Measurements from ENCODE around the gene TMEM63C.

TMEM63C gene

DNA sequence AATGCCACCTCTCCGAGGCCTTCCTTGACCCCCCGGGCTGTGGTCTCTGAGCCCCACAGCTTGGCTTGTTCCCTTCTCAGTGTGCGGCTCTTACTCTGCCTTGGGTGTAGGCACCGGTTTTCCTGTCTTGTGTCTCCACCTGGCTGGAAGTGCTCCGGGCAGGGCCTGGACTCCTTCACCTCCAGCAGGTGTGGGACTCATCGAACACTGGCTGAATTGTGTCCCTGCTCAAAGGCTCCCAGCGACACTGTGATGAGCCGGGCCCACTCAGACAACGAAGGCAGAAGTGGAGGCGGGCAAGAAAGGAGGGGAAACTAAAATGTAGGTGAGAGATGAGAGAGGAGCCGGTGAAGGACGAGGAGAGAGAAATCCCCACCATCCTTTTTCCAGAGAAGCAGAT is 18.0 kb downstream of the TMEM63C start:
- DNase-seq, result no peak

DNA sequence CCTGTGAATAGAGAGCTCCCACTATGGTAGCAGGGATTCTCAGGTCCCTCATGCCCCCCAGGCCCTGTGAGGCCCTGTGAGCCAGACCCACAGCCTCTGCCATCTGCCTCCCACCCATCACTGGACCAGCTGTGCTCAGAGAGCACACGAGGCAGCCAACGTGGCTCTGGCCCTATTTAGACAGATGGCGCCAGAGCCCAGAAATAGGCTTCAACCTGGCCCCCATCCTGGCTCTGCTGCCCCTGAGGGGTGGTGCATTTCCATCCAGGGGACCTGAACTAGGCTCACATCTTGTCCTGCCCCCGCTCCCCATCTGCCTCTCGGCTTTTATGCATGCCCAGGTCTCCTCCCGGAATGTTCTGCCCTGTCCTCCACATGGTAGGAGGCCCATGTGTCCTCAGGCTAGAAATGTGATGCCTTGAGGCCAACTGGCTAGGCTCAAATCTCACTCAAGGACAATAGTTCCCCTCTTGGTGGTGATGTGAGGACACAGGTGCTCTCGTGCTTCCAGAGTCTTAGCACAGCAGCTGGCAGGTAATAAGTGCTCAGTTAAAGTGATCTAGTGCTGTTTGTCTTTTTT is 18.9 kb downstream of the TMEM63C start:
- no peak for DNase-seq

DNA sequence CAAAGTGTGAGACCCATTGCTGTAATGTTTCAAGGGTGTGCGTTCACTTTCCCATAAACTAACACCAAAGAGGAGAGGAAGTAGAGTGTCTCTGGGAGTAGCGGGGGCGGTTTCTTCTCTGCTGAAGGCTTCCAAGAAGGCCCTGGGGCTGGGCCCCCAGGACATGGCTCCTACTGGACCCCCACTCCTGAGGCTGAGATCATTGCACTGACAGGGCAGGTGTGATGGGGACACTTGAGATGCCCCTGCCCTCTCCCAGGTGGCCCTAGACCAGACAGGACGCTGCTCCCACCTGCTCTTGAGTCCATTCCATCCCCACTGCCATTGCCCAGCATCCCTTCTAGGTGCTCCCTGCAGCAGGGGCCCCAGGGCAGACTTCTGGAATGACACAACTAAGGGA is 20.1 kb downstream of the TMEM63C start:
- no peak for DNase-seq

DNA sequence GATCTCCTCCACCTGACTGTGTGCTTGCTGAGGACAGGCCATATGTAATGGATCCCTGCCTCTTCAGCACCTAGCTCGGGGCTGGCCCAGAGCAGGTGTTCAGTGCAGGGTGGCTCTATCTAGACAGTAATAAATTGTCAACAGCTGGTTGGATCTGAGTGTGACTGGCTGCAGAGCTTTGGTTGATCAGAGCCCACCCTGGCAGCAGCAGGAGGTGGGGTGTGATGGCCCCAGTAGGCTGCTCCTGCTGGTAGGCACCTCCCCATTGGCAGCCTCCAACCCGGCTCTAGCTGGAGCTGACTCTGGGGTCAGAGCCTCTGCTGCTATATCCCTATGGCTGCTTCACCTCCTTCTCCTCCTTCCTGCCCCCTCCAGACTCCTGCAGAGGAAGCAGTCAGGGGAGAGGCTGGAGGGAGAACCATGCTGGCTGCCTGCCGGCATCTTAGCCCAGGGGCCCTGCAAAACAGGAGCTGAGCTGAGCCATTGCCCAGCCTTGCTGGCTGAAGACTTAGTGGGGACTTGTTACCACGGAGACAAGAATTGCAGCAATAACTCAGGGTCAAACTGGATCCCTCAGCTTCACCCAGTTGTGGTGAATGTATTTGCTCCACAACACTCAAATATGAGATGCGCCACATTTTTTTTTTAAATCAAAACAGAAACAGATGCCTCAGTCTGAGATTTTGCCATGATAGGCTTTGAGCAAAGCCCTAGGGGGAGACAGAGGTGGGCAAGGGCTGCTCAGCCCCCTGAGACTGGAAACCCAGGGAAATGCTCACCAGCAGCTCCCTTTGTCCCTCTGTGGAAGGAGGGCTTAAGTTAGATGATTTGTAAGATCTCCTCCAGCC is 22.2 kb downstream of the TMEM63C start:
- no peak for DNase-seq

DNA sequence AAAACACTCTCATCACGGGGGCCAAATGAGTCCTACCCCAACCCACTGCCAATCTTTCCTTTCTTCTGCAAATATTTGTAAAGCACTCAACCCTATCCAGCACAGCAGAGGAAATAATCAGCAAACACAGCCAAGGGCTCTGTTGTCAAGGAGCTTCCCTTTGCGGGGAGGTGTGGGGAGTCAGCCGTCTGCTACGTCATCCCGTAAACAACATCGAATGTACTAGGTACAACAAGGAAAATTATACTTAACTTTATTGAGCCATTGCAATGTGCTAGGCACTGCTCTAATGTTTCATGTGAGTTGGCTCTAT is 22.8 kb downstream of the TMEM63C start:
- DNase-seq, result no peak

DNA sequence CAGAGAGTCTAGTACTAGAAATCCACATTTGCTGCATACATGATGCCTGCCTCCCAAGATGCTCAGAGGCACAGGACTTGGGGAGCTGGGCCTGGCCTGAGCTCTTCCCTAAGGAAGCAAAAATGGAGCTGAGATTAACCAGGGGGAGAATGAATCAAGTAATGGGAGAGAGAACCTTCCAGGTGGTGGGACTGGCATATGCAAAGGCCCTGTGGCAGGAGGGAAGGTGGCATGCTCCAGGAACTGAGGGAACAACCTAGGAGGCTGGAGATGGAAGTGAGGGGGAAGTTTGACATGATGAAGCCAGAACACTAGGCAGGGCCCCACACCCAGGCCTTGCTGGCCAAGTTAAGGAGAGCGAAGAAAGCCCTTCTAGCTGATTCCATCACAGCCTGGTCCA is 23.3 kb downstream of the TMEM63C start:
- DNase-seq, result no peak

DNA sequence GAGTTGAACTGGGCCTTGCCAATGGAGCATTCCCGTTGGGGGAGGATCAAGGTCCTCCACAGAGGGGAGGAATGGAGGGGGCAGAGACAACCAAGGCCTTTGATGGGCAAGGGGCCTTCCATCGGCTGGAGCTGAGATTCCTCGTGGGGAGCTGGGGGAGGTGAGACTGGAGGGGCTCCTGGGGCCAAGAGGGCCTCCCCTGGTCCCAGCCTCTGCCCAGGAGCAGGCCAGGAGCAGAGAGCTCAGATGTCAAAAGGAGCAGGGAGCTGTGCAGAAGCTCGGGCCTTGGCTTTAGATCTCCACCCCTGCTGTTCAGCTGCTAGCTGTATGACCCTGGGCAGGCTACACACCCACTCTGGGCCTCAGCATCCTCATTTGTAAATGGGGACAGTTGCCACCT is 24.0 kb downstream of the TMEM63C start:
- no peak for DNase-seq

DNA sequence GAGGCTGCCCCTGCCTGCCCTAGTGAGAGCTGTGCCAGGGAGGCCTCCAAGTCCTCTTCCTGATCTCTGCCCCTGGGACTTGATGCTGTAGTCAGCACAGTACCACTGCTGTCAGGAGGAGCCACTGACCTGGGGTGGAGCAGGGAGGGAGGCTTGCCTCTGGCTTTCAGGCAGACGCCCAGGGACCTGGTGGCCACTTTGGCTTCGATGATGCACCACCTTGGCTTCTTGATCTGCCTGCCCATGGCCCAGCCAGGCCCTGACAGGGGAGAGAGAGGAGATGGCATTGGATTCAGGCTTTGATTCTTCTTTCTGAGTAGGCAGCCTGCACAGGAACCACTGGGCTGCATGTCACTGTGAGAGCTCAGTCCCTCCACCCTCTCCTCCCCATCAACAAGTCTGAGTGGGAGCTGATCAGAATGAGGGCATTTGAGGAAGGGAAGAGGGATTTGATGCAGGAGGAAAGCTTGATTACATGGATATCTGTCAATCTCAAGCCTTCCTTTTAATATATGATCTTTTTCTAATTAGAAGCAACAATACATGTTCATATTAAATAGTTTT is 24.7 kb downstream of the TMEM63C start:
- DNase-seq, result no peak

DNA sequence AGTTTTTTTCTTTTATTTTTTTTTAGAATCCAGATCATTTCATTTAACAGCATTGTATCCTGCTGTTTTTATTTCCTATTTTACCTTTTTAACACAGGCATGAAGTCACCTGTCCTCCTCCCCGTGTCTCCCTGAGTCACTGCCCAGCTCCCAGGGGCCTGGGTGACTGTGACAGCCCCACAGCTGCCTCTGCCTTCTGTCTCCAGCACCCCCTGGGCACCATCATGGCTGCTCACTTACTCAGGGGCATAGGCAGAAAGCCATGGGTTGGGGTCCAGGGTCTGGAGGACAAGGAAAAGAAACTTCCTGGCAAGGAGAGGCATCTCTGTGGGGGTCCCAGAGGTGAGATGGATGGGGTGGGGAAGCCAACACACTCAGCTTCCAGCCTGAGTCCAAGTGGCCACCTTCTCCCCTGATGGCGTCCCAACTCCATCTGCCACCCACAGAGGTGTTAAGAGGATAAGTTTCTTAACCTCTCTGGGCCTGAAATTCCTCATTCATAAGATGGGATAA is 25.3 kb downstream of the TMEM63C start:
- no peak for DNase-seq

DNA sequence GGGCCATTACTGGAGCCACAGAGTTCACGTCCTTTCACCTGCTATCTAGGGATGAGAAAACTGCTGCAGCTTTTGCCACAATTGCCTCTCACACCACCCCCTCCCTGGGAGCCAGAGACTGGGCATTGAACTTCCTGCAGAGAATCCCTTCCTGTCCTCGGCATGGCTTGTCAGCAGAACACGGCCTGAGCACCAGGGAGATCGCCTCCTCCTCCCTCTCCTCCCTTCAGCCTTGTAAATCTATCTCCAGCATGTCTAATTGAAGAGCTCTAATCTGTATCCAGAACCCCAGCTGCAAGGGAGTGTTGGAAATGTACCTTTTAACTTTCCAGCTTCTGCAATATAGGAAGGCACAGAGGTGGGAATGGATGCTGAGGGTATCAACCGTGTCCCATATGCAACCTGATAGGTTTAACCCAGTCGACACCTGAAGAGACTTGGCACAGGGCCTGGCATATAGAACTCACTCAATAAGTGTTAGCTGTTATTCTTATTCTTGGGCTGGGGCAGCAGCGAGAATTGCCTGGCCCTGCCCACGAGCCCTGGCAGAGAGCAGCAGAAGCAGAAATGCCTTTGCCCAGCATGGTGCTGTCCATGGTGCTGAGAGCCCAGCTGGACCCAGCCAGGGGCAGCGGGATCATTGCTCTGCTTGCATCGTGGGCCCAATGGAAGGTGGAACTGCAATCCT is 26.8 kb downstream of the TMEM63C start:
- DNase-seq, result no peak

DNA sequence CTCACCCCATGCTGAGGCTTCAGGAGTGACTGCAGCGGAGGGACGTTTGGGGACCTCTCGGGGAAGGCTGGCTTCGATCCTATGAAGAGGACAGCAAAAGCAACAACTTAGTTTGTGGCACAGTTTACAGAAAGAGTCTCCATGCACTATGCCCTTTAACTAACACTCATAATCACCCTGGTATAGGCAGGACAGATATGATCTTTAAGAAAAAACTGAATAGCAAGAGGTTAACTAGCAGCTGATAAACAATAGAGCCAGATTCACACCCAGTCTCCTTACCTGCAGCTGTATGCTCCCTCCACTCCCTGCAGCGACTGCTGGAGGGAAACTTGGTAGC is 27.4 kb downstream of the TMEM63C start:
- no peak for DNase-seq

DNA sequence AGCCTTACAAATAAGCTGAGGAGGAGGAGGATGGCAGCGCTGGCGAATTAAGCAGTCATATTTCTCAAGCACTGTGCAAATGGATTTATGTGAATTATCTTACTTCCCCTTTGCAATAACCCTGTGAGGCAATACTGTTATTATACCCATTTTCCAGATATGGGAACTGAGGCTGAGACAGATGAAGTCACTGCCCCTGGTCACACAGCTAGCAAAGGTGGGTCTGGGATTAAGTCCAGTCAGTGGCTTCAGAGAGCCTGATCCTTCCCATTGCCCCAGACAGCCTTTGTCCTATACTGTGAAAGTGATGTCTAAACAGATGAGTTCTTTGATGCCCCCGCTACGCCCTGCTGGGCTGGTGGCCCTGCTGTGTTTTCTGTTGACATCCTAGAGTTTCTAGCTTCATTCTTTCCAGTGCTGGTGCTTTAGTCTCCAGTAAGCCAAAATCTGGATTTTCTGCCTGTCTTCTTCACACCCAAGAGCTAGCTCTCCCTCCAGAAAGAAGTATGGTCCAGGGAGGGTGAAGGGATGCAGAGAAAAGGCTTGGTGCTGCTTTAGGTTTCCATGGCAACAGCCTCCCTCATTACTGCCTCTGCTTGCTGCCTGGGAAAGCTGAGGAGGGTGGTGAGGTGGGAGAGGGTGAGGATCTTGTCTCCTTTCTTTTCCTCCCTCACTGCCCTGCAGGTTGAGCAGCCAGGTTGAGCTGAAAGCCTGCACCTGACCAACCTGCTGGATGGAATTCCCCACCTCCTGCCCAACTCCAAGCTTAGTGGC is 30.7 kb downstream of the TMEM63C start:
- DNase-seq, result no peak

DNA sequence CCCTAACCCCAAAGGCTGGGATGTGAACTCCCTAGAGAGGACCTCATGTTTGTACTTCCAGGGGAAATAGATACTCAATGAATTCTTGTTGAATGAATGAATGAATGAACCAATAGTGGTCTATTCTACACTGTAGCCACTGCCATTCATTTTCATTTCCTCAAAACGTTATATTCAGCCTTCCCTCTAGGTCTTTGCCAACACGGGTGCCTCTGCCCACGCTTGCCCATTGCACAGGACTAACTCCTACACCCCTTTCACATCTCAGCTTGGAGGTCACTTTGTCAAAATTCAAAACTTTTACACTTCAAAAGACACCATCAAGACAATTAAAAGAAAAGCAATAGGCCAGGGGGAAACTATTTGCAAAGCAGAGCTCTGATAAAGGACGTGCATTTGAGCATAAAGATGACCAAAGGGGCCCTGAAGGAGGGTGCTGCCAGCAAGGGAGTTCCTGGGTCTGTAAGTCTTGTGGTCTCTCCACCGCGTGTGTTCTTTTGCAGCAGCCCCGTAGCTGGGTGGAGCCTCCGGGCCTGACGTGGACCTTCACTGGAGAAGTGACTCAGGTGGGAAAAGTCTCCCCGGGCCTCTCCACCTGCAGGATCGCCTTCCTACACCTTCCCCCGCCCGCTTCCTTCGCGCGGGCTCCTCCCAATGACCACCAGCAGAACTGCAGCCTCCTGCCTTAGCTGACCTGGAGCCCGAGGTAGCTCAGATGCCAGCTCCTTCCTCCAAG is 31.5 kb downstream of the TMEM63C start:
- peak; percentile 29 to 76 for DNase-seq

DNA sequence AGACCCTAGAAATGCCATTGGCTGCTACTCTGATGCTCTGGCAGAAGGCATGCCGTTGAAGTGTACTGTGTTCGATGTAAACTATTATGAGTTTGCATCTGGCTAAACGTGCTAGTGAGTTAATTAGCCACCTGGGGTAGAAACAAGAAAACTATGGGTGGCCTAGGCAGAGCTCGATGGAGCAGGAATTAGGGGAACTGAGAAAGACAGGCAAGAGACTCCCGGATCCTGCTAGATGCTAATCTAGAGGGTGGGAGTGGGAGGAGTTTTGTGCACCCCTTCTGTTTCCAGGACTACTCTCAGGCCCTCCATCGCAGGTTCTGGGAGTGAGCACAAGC is 32.0 kb downstream of the TMEM63C start:
- no peak for DNase-seq

DNA sequence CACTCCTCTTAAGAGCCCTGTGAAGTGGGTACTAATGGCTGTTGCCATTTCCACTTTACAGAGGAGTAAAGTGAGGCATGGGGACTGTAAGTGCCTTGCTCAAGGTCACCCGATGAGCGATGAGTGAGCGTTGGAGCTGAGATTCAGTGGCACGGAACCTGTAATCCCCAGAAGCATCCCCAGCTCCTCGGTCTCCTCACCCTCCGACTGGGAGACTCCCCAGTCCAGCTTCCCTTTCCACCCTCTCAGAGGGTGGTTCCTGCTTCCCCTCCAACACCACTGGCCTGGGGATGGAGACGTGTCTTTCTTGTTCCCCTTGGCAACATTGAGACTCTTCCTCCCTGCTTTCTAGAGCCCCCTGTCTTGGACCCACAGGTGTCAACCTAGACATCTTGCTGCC is 32.6 kb downstream of the TMEM63C start:
- DNase-seq, result no peak

DNA sequence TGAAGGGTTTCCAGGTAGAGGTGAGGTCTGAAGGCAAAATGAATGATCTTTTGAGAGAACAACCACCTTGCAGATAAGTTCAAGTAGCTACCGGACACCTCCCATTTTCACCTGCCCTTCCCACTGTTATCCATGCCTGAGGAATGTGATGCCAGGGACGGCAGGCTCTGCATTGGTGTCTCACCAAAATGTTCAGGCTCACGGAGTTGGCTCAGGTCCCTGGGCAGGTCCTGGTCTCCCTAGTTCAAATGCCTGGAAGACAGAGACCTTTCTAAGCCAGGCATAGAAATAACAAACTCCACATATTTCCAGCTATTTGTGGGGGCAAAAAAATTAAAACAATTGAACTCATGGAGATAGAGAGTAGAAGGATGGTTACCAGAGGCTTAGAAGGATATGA is 36.0 kb downstream of the TMEM63C start:
- peak; percentile 14 to 68 for DNase-seq

DNA sequence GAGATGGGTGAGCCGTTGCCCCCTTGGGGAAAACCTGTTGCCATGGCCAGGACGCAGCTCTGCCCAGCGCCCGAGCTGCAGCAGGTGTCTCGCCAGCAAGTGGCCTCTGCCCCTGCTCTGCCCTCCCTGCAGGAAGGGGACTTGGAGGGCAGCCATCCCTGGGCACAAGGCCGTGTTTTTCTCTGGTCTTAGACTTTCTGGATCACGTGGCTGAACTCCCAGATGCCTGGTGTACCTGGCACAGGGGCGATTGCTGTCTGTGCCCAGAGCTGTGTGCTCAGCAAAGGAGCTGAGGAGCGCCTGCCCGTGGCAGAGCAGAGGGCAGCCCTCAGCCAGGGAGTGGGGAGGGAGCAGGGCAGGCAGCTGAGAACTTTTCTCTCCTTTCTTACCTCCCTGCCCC is 38.0 kb downstream of the TMEM63C start:
- peak; percentile 72 to 81 for DNase-seq

DNA sequence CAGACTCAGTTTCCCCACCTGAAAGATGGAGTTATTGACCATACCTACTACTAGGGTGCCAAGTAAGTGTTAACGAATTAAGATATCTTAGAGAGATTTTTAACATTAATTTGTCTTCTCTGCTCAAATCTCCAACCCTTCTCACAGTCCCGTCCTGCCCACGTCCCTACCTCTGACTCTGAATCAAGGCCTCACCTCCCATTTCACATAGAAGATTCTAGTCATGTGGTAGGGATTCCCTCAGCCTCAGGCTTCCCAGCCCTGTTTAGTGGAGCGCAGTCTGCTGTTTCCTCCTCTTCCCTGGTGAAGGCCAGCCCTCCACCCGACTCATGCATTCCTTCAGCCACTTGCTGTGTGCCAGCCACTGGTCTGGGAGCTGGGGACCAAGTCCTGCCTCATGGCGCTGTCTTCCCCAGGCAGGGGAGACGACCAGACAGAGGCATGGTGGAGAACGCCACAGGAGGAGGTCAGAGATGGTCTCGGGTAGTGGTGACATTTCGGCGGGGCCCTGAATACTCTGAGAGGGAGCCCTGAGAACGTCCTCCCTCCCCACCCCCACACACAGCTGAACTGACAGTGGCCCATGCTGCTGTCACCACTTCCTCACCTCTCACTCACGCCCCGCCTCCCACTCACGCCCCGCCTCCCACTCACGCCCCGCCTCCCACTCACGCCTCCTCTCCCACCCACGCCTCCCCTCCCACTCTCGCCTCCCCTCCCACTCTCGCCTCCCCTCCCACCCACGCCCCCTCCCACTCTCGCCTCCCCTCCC is 38.8 kb downstream of the TMEM63C start:
- no peak for DNase-seq

DNA sequence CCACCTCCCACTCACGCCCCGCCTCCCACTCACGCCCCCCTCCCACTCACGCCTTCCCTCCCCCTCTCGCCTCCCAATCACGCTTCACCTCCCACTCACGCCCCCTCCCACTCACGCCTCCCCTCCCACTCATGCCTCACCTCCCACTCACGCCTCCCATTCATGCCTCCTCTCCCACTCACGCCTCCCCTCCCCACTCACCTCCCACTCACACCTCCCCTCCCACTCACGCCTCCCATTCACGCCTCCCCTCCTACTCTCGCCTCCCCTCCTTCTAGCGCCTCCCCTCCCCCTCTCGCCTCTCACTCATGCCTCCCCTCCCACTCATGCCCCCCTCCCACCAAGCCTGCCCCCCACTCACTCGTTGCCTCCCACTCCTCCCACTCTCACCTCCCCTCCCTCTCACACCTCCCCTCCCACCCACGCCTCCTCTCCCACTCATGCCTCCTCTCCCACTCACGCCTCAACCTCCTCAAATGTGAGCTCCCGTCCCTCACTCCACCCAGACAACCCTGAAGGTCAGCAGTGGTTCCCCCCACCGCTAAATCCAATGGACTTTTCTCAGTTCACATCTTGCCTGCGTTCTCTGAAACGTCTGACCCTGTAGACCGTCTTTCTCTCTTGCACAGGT is 39.8 kb downstream of the TMEM63C start:
- DNase-seq, result no peak

DNA sequence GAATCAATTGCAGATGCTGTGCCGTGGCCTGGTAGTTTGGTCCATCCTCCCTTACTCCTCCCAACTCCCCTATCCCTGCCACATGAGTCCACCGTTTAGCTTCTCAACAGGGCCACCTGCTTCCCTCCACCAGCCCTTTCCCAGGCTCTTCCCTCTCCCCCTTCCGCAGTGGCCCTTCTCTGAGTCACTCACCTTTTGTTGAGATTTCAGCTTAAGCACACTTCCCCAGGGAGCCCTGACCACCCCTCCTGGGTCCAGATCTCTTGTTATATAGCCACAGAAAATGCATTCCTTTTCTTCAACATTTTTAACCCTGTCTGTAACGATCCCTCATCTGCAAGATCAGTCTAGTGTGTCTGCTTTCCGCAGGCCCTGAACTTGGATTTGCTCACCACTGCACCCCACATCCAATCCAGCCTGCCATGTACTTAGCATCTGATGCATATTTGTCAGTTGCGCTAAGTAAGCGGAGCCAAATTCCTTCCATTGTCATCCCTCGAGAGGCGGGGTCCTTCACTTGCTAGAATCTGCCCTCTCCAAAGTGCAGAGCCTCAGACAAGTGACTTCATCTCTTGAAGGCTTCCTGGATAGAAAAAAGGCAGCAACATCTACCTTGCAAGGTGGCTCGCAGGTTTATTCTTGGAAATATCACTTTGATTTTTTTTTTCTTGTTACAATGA is 41.1 kb downstream of the TMEM63C start:
- no peak for DNase-seq

DNA sequence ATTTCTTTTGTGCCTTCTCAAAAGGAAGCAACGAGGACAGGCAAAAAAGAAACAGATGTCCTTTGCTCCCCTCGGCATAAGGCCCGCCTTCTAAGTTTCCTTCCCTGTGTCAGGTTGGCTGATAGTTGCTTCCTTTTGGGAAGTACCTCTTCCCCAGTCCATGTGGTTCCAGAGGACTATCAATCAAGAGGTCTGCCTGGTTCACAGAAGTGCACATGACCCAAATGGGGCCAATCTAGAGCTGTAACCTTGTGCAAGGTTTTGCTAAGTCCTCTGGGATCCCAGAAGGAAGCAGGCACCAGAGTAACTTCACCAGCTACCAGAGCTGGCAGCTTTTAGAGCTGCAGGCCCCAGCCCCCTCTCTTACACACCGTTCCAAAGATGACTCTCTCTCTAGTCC is 42.6 kb downstream of the TMEM63C start:
- DNase-seq, result no peak
